ENCODE results near the gene SLCO3A1. TPM values are rescaled to one million over a fixed set of nuclear protein-coding genes. Genes with fewer than 3 reads are reported as not detected.

SLCO3A1 gene
- total RNA-seq, 1 experiment from 2014 or later, result 9.1 TPM

- no peak for TF ChIP-seq NFE2L1 (CRISPR knock-in tag; IDR thresholded peaks at IDR 0.05)
Measured at GRCh38 chr15:91865486-91865885, 12.0 kb downstream of the SLCO3A1 start (continued).

GRCh38 chr15:91865950-91866349 is 12.4 kb downstream of the SLCO3A1 start:
- peaks cover 38% of the 10 kb centered on the region for H3K4me1 Mint-ChIP-seq
- H3K9me3 Mint-ChIP-seq, result peaks cover 10% of the 10 kb centered on the region
- ChIA-PET CTCF (interaction anchor here (1.7 to 4.7 kb wide), 3 partner anchors 10 to 211 kb away, joined by 4 to 32 read pairs (median 11); partner anchors contain the start of gene SLCO3A1), POLR2A (no interaction called here)
- H3K4me3 Mint-ChIP-seq, result no peak overlapping the region
- DNase-seq (ENCODE audit: low spot score) (no peak), ATAC-seq (no peak)
- no peak overlapping the region for H3K27ac Mint-ChIP-seq
- no peaks in the 10 kb centered on the region for H3K27me3 Mint-ChIP-seq (ENCODE audit: low read depth)
- no peak for TF ChIP-seq GTF2I (CRISPR knock-in tag; conservative IDR thresholded peaks at IDR 0.05)
- no peak for TF ChIP-seq GABPB1 (CRISPR knock-in tag; IDR thresholded peaks at IDR 0.05)
- TF ChIP-seq IRF1 (CRISPR knock-in tag; IDR thresholded peaks at IDR 0.05), result no peak
- H3K36me3 Mint-ChIP-seq, result peaks cover 6% of the 10 kb centered on the region

- H3K27ac Mint-ChIP-seq, result peak overlapping the region; percentile 10; the same call in 1 of the 2 replicates
- ChIA-PET POLR2A (interaction anchor here (2.0 kb wide), 1 partner anchor 12 kb away, joined by 9 read pairs; no protein-coding TSS in a partner anchor), CTCF (interaction anchor here (0.6 to 4.7 kb wide), 7 partner anchors 11 to 215 kb away, joined by 4 to 32 read pairs (median 6); partner anchors contain the start of gene SLCO3A1)
- H3K36me3 Mint-ChIP-seq, result peaks cover 8% of the 10 kb centered on the region
- TF ChIP-seq JUN (CRISPR knock-in tag; IDR thresholded peaks at IDR 0.05) (no peak), ZBTB21 (CRISPR knock-in tag; IDR thresholded peaks at IDR 0.05; ENCODE audit: borderline replicate concordance) (no peak), CTCF (IDR thresholded peaks at IDR 0.05) (no peak), HMGXB4 (CRISPR knock-in tag; IDR thresholded peaks at IDR 0.05) (no peak), RELA (CRISPR knock-in tag; IDR thresholded peaks at IDR 0.05; ENCODE audit: borderline replicate concordance) (no peak), PRRX2 (CRISPR knock-in tag; IDR thresholded peaks at IDR 0.05) (no peak), ZNF138 (CRISPR knock-in tag; conservative IDR thresholded peaks at IDR 0.05) (no peak), FOXK1 (CRISPR knock-in tag; IDR thresholded peaks at IDR 0.05) (no peak), NFYB (CRISPR knock-in tag; conservative IDR thresholded peaks at IDR 0.05; ENCODE audit: low read depth) (no peak), CREM (CRISPR knock-in tag; IDR thresholded peaks at IDR 0.05) (no peak), ETV6 (CRISPR knock-in tag; IDR thresholded peaks at IDR 0.05) (no peak), ZNF232 (CRISPR knock-in tag; IDR thresholded peaks at IDR 0.05) (no peak), ZSCAN18 (CRISPR knock-in tag; IDR thresholded peaks at IDR 0.05) (no peak), IRF1 (CRISPR knock-in tag; IDR thresholded peaks at IDR 0.05) (no peak), MLX (CRISPR knock-in tag; IDR thresholded peaks at IDR 0.05) (no peak), MYBL2 (CRISPR knock-in tag; IDR thresholded peaks at IDR 0.05) (no peak)
- H3K27me3 Mint-ChIP-seq (ENCODE audit: low read depth), result no peaks in the 10 kb centered on the region
- DNase-seq (ENCODE audit: low spot score), result no peak
- ATAC-seq, result no peak
- H3K4me3 Mint-ChIP-seq, result no peak overlapping the region
- peaks cover 38% of the 10 kb centered on the region for H3K4me1 Mint-ChIP-seq
- H3K9me3 Mint-ChIP-seq, result peaks cover 13% of the 10 kb centered on the region
Measured at GRCh38 chr15:91866371-91866905, 12.9 kb downstream of the SLCO3A1 start.
